GM18508 (cell line): ENCODE data around the gene PNKD.

ENCODE experiments used
- ATAC-seq: cut with Tn5 transposase; IDR thresholded peaks from one replicate; pipeline ENCODE4 v1.9.1; 2021; ENCODE audit warnings: moderate number of reproducible peaks; ENCODE audit not compliant: insufficient read depth, unreplicated experiment

Gene PNKD, protein sequence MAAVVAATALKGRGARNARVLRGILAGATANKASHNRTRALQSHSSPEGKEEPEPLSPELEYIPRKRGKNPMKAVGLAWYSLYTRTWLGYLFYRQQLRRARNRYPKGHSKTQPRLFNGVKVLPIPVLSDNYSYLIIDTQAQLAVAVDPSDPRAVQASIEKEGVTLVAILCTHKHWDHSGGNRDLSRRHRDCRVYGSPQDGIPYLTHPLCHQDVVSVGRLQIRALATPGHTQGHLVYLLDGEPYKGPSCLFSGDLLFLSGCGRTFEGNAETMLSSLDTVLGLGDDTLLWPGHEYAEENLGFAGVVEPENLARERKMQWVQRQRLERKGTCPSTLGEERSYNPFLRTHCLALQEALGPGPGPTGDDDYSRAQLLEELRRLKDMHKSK

DNA sequence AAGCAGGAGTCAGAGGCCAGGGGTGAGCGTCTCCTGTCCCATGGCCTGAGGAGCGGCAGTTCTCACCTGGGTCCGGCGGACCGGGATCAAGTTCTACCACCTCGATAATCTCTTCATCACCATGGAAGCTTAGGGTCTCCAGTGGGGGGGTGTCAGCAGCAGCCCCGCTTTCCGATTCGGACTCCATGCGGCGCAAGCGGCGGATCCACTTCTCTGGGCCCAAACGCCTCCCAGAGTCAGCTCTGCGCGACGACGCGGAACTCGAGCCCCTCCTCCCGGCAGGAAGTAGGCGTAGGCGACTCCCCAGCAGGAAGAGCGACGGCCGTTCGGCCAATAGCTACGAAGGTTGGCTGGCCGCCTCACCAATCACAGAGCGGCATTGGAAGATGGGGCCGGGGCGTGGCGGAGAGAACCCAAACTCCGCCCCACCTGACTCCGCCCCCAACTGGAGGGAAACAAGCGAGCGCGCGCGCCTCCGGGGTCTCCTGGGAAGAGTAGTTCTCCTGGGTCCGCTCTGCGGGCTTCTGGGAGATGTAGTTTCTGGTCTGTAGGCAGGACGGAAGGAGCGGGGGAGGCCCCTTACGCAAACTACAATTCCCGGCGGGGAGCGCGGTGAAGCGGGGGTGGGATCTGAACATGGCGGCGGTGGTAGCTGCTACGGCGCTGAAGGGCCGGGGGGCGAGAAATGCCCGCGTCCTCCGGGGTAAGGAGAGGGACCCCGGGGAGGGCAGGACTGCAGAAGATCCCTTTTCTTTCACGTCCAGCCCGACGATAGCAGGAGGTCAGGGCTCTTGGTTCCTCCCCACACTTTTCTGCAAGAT lies at the start of gene PNKD, which contains the start of gene AAMP:
TSS of gene PNKD (plus strand) at position 620 of the 821 bp plus-strand sequence. CDS start at position 637, 17 bp downstream.
TSS of gene AAMP (minus strand) at position 238 of the 821 bp plus-strand sequence. CDS start at position 187, 51 bp downstream.
- ATAC-seq: peak; percentile 83

DNA sequence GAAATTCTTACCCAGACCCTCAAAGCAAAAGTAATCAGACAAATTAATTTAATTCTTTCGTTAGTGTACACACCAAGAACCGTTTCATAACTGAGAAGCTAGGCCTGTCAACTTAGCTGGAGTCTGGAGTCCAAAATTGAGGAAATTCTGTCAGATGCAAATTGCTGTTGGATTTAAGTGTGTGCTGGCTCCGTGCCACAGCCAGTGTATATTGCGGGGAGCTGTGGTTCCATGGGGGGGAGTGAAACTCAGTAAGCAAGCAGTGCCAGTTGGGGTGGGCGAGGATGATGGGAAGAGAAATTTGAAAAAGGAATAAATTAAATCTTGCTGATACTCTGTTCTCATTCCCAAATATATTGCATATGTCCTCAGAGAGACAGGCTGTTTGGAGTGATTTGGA lies 49.3 kb upstream of the PNKD start:
- ATAC-seq: no peak

DNA sequence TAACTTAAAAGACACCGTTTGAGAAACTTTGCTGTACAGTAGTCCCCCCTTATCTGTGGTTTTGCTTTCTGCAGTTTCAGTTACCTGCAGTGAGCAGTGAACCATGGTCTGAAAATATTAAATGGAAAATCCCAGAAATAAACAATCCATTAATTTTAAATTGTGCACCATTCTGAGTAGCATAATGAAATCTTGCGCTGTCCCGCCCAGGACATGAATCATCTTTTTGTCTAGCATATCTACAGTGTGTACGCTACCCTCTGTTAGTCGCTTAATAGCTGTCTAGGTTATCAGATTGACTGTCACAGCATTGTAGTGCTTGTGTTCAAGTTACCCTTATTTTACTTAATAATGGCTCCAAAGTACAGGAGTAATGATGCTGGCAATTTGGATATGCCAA lies 47.3 kb upstream of the PNKD start:
- no peak for ATAC-seq

DNA sequence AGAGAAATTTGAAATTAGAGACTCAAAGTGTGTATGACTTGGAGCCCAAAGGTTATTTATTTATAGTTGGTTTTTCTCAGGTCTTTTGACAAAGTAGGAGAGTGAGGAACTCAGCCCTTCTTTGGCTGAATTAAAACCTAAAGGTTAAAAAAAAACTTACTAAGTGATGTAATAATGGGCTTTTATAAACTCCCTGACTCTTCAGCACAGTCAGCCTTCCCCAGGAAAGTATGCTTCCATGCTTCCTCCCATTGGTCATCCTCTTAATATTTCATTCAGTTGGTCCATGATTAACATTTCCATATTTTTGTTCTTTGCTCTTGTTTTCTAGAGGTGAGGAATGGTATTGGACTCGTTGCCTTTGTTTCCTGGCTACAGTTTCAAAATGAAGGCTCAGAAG lies 46.1 kb upstream of the PNKD start:
- ATAC-seq: no peak

GRCh38 chr2:218226903-218227302 lies 43.4 kb upstream of the PNKD start:
- no peak for ATAC-seq

GRCh38 chr2:218228366-218229090 lies 41.8 kb upstream of the PNKD start:
- ATAC-seq: no peak

DNA sequence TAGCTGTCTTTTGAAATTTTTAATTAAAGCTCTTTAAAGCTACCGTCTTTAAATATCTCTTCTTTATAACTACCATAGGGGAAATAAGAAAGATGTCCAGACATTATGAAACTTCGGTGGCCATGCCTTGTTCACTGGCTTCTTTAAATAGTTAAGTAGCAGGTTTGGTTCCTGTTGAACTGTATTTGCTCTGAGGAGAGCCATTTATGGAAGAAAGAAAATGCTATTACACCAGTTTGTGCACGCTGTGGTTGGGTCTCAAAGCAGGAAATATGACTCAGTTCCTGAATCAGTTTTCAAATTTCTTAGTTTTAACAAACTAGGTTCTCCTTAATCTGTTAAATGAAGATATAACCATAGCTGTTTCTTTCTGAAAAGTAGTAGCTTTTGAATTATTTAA lies 41.1 kb upstream of the PNKD start:
- peak; percentile 70 for ATAC-seq

DNA sequence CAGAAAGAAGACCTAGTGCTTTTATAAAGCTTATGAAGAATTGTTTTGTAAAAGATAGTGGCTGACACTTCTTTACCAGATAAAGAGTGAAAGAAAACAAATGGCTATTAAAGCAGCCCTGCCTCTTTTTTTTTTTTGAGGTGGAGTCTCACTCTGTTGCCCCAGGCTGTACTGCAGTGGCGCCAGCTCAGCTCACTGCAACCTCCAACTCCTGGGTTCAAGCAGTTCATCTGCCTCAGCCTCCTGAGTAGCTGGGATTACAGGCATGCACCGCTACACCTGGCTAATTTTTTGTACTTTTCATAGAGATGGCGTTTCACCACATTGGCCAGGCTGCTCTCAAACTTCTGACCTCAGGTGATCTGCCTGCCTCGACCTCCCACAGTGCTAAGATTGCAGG lies 40.5 kb upstream of the PNKD start:
- ATAC-seq: no peak

DNA sequence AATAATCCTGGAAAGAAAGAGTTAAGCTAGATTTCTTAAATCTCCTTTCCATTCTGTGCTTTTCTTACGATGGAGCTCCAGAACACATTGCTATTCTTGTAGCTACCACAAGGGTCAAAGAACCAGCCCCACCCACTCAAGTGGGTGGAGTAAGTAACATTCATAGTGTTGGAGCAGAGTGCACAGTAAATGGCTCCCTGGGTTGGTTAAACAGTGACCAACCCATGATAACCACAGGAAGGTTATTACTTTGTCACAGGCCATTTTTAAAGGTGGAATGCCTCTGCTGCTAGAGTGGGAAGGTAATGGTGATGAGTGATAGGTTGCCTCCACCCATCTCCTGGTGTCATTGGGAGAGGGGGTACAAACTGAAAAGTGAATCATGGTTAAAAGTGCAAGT lies 39.4 kb upstream of the PNKD start:
- peak; percentile 54 for ATAC-seq

GRCh38 chr2:218233543-218233942 lies 36.8 kb upstream of the PNKD start:
- no peak for ATAC-seq

DNA sequence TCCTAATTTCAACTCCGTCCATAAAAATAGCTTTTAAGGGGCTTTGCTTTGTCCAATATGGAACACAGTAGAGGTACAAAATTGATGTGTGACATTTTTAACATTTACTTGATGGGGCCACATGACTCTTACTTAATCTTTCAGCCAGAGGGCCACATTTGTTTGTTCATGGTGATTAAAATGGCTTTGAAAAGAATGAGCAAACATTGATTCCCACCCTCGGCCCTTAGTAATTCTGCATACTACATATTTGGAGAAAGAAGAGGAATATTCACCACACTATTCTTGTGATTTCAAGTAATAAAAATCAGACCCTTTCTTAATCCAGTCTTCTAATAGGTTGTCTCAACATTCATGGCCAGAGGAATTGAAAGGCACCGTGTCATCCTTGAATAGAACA lies 35.8 kb upstream of the PNKD start:
- ATAC-seq: no peak

DNA sequence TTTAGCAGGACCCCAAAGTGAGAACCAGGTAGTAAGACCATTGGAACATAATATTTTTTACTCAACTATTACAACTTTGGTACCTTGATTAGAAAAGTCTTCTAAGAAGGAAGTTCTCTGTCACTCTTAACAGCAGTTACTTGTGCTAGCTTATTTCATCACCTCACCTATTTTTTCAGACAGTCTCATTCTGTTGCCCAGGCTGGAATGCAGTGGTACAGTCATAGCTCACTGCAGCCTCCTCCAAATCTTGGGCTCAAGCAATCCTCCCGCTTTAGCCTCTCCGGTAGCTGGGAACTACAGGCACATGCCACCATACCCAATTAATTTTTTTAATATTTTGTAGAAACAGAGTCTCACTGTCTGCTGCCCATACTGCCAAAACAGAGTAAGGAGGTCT lies 35.3 kb upstream of the PNKD start:
- ATAC-seq: no peak

DNA sequence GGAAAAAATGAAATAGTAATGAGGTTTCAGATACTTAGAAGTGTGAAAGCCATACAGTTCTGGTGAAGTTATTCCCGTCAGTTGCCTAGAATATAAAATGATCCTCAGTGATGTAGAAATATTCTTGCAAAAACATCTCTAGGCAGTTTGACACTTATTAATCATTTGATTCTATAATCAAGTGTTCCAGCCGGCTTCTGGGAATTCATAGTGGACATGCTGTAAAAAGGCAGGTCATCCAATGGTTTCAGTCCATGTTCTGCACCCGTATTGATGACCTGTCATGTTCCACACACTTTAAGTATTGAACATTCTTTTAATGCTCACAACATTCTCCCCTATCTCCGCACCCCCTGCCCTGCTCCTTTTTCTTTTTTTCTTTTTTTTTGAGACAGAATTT lies 33.5 kb upstream of the PNKD start:
- no peak for ATAC-seq

DNA sequence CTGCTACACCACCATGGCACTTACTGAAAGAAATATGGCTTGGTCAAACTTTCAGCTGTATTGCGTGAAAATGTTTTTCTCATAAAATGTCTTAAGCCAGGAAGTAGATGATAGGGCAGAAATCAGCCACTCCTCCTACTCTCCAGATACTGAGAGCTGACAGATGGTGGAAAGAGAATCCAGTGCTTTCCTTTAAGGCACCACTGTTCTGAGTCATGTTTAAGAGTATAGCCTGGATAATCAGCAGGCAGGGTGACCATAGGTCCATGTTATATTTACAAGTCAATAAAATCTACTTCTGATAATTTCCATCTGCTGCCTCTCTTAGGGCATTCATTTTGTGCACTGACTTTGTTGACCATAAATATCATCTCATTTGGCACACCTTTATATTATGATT lies 31.4 kb upstream of the PNKD start:
- ATAC-seq: no peak

DNA sequence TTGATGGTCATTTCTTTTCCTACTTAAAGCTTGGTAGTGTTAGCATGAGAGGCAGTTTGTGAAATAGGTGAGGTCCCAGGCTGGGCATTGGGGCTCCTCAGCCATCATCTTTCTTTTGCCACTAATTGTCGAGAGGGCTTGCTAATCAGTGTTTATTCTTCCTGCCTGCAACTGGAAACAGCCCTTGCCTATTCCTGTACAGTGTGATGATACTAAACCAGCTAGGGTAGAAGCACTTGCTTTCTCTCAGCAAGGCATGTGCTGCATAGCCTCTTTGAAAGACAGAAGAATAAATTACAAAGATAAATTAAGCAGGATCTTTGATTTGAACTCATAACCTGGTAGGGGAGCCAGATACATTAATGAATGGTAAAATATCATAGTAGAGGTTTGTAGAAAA lies 26.1 kb upstream of the PNKD start:
- no peak for ATAC-seq

DNA sequence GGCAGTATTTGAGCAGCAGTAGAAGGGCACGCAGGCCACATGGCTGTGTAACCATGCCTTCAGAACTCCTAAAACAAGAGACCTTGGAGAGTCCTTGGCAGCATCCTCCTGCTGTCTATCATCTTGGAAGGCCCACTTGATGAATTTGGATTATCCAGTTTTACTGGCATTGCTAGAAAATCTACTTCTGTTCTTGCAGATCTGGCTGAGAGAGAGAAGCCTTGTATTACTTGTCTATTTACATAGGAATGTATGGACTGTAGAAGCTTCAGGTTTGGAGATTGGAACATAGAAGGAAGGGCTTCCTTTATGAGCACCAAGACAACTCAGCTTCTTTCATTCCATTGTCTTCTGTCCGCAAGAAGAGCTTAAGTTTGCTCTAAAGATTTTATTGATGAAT lies 25.7 kb upstream of the PNKD start:
- ATAC-seq: no peak

DNA sequence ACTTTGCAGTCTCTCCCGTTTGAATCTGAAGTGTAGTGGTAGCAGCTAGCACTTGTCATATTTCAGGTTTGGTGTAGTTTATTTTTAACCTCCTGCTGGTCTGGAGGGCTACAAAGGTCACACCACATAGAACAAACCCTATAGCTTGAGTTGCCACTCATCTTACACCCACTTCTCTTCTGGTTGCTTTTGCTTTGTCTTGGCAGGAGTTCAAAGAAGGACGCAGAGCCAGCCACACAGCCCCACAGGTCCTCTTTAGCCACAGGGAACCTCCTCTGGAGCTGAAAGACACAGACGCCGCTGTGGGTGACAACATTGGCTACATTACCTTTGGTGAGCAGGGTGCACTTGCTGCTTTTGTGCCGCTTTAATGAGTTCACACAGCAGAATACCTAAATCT lies 25.1 kb upstream of the PNKD start:
- ATAC-seq: no peak

DNA sequence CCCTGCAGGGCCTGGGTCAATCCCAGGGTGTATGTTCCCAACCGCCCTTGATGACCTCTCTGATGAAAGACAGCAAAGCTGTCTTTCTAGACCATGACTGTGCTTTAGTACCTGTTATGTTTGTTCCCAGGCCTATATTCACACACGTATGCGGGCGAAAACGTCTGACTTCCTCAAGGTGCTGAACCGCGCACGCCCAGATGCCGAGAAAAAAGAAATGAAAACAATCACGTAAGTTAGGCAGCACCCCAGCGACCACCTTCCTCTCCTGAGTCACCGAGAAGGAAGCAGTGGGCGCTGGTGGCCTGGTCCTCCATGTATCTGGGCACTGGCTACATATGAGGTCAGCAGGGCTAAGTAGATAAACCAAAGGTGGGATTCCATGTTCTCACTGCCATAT lies 20.6 kb upstream of the PNKD start:
- no peak for ATAC-seq

- ATAC-seq: no peak
Observed at GRCh38 chr2:218252509-218253231, 17.6 kb upstream of the PNKD start.

- no peak for ATAC-seq
Observed at GRCh38 chr2:218253232-218253625, 17.1 kb upstream of the PNKD start.
